ENCODE measurements around the gene ZGLP1.

ZGLP1 gene

GRCh38 chr19:10335352-10335985, 25.9 kb upstream of the ZGLP1 start:
- TF ChIP-seq REST (IDR thresholded peaks at IDR 0.05; ENCODE audit: insufficient read depth in 1 of 2, low read depth in 2 of 2, low read length in 2 of 2), result no peak
- TF ChIP-seq FOXP2 (optimal IDR thresholded peaks at IDR 0.05; ENCODE audit: borderline replicate concordance, extremely low read depth, extremely low read length, insufficient read depth), result no peak
- TF ChIP-seq TAF1 (IDR thresholded peaks at IDR 0.05; ENCODE audit: borderline replicate concordance, insufficient read depth, low read length), result no peak
- TF ChIP-seq POLR2AphosphoS5 (IDR thresholded peaks at IDR 0.05; ENCODE audit: low read depth, low read length), result no peak
- TF ChIP-seq SIN3A (IDR thresholded peaks at IDR 0.05; ENCODE audit: borderline replicate concordance, insufficient read depth, low read length), result no peak

- TF ChIP-seq TAF1 (IDR thresholded peaks at IDR 0.05; ENCODE audit: borderline replicate concordance, insufficient read depth, low read length) (no peak), POLR2AphosphoS5 (IDR thresholded peaks at IDR 0.05; ENCODE audit: low read depth, low read length) (peak; percentile 42; the same call in 1 of the 2 replicates), FOXP2 (optimal IDR thresholded peaks at IDR 0.05; ENCODE audit: borderline replicate concordance, extremely low read depth, extremely low read length, insufficient read depth) (no peak), REST (IDR thresholded peaks at IDR 0.05; ENCODE audit: insufficient read depth in 1 of 2, low read depth in 2 of 2, low read length in 2 of 2) (no peak), SIN3A (IDR thresholded peaks at IDR 0.05; ENCODE audit: borderline replicate concordance, insufficient read depth, low read length) (peak; percentile 35; the same call in 1 of the 2 replicates)
Measured at GRCh38 chr19:10334588-10335351, 25.2 kb upstream of the ZGLP1 start.

- TF ChIP-seq SIN3A (IDR thresholded peaks at IDR 0.05; ENCODE audit: borderline replicate concordance, insufficient read depth, low read length) (no peak; the same call in 1 of the 2 replicates), POLR2AphosphoS5 (IDR thresholded peaks at IDR 0.05; ENCODE audit: low read depth, low read length) (no peak), FOXP2 (optimal IDR thresholded peaks at IDR 0.05; ENCODE audit: borderline replicate concordance, extremely low read depth, extremely low read length, insufficient read depth) (no peak), TAF1 (IDR thresholded peaks at IDR 0.05; ENCODE audit: borderline replicate concordance, insufficient read depth, low read length) (no peak), REST (IDR thresholded peaks at IDR 0.05; ENCODE audit: insufficient read depth in 1 of 2, low read depth in 2 of 2, low read length in 2 of 2) (no peak)
Measured at GRCh38 chr19:10333758-10334587, 24.4 kb upstream of the ZGLP1 start.

GRCh38 chr19:10332965-10333757, 23.5 kb upstream of the ZGLP1 start, which contains the start of gene RAVER1:
TSS of gene RAVER1 (minus strand) at chr19:10333529. CDS start at chr19:10333507, 22 bp downstream.
- TF ChIP-seq FOXP2 (optimal IDR thresholded peaks at IDR 0.05; ENCODE audit: borderline replicate concordance, extremely low read depth, extremely low read length, insufficient read depth) (peak; percentile 53), SIN3A (IDR thresholded peaks at IDR 0.05; ENCODE audit: borderline replicate concordance, insufficient read depth, low read length) (peak; percentile 10; the same call in 1 of the 2 replicates), POLR2AphosphoS5 (IDR thresholded peaks at IDR 0.05; ENCODE audit: low read depth, low read length) (peak; percentile 84), TAF1 (IDR thresholded peaks at IDR 0.05; ENCODE audit: borderline replicate concordance, insufficient read depth, low read length) (peak; percentile 88), REST (IDR thresholded peaks at IDR 0.05; ENCODE audit: insufficient read depth in 1 of 2, low read depth in 2 of 2, low read length in 2 of 2) (no peak)
